Choroid plexus epithelial cell (primary cell): ENCODE results near the gene SYP.

Source experiments
- DNase-seq: peaks from one replicate; pipeline ENCODE4 v3.0.0-alpha.2; 2010; ENCODE audit warnings: low read depth
- H3K4me3 ChIP-seq: 2 replicates; pipeline ENCODE4 v1.5.1; 2011; ENCODE audit warnings: low read depth, mild to moderate bottlenecking, control low read depth, low read length, moderate library complexity
- TF ChIP-seq, protein P1 (sequence below): conservative IDR thresholded peaks from 2 replicates; pipeline ENCODE4 v1.5.1; 2011; ENCODE audit warnings: low read depth, mild to moderate bottlenecking, control low read depth, inconsistent platforms, low read length, moderate library complexity

Gene SYP

DNA sequence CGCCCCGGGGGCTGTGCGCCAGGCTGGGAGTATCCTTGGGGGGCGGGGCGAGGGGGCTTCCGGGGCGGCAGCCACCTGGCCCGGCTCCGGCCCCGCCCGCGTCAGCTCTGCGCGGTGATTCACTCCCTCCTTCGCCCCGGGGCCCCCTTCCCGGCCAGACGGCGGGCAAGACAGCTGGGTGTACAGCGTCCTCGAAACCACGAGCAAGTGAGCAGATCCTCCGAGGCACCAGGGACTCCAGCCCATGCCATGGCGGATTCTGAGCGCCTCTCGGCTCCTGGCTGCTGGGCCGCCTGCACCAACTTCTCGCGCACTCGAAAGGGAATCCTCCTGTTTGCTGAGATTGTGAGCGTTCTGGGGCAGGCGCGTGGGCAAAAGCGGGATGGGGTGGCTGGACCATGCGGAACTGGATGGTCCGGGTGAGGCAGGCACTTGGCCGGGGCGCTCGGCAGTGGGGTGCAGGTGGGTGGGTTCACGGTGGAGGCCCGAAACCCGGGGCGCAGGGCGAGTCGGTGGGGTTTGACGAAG, 28.2 kb downstream of the SYP start, which contains the start of gene PLP2:
PLP2 (plus strand) TSS at position 147 of the 528 bp plus-strand sequence; CDS start at position 250, 103 bp downstream.
- DNase-seq, result peak; percentile 51
- TF ChIP-seq, protein P1, sequence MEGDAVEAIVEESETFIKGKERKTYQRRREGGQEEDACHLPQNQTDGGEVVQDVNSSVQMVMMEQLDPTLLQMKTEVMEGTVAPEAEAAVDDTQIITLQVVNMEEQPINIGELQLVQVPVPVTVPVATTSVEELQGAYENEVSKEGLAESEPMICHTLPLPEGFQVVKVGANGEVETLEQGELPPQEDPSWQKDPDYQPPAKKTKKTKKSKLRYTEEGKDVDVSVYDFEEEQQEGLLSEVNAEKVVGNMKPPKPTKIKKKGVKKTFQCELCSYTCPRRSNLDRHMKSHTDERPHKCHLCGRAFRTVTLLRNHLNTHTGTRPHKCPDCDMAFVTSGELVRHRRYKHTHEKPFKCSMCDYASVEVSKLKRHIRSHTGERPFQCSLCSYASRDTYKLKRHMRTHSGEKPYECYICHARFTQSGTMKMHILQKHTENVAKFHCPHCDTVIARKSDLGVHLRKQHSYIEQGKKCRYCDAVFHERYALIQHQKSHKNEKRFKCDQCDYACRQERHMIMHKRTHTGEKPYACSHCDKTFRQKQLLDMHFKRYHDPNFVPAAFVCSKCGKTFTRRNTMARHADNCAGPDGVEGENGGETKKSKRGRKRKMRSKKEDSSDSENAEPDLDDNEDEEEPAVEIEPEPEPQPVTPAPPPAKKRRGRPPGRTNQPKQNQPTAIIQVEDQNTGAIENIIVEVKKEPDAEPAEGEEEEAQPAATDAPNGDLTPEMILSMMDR, result no peak
- peak within 1 kb of the TSS; percentile 68 for H3K4me3 ChIP-seq

DNA sequence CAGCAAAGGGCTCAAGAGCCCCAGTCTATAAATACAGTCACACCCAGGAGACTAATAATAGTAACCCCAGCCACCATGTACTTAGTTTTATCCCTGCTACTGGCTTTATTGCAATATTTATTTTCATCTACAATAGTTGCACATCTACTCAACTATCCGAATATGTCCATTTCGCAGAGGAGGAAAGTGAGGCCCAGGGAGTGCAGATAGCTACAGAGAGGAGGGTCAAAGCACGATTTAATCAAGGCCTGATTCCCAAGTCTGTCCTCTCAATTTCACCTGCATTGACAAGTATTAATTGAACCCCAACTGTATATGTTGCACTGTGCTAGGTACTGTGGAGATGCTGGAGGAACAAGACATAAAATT, 32.3 kb downstream of the SYP start:
- TF ChIP-seq, protein P1, result no peak
- peak overlapping the region; percentile 48 for H3K4me3 ChIP-seq
- DNase-seq, result no peak

DNA sequence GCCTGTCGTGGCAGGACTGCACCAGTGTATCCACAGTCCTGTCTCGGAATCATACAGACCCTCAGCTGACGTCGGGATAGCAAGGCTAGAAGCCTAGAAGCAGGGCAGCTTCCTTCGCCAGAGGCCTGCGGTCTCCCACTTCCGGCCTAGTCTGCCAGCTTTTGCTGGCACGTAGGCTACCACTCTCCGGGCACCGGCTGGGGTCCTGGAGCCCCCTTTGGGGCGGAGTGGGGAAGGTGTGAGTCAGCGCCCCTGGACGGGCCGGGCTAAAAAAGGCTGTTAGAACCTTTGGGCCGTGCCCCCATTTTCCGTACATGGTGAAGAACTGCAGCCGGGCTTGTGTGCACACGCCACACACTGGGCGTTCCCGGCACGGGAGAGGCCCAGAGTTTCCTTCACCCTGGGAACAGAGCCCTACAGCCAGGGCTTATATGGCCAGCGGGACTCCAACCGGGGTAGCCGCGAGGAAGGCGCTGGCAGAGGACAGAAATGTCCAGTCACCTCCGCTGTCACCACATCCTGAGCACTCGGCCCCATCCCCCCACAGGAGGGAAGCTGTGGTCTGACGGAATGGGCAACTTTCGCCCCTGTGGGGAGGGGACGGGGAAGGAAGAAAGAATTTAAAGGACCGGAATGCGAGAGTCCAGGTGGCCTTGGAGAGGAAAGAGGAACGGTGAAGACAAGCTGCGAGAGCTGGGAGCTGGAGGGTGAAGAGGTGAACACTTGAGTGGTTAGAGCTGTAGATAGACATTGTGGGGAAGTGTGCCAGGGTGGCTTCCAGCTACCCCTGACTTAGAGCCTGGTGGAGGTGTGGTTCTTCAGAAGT, 32.9 kb downstream of the SYP start:
- TF ChIP-seq, protein P1, result no peak
- DNase-seq, result peak; percentile 61
- H3K4me3 ChIP-seq, result peak overlapping the region; percentile 48

DNA sequence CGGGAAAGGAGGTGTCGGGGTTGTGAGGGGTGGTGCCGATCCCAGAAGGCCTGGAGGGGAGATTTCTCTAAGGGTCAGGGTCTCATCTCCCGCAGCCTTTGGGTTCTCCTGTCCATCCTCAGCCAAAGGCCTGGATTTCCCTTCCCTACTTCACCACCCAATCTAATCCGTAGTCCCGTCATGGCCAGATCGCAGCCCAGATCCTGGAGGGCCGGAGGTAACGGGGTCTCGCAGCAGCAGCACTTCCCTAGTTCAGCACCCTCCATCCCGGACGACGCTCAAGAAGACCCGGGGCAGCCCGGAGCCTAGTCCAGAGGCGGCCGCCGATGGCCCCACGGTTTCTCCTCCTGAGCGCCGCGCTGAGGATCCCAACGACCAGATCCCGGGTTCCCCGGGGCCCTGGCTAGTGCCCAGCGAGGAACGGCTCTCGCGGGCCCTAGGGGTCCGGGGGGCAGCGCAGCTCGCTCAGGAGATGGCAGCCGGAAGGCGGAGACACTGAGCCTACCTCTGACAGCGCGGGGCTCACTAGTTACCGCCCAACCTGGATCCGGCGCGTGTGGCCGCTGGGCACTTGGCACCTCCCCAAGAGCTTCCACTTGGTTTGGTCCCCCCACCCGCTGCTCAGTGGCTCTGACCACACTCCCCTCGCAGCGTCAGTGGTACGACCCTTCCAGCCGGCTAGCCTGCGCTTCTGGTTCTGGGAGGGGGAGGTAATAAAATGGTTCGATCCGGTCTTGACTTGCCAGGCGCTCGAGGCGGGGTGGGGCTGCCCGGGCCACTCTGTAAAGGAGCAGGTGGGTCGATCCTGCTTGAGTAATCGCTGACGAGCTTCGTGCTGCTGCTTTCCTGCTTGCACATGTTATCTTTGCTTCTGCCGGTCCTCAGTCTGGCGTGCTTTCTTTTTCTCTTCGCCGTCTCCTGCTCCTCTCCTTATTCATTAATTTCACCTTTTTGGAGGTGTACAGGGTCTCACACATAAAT, 33.8 kb downstream of the SYP start:
- H3K4me3 ChIP-seq, result peak overlapping the region; percentile 48
- peak; percentile 86 for DNase-seq
- TF ChIP-seq, protein P1, result peak; percentile 34

DNA sequence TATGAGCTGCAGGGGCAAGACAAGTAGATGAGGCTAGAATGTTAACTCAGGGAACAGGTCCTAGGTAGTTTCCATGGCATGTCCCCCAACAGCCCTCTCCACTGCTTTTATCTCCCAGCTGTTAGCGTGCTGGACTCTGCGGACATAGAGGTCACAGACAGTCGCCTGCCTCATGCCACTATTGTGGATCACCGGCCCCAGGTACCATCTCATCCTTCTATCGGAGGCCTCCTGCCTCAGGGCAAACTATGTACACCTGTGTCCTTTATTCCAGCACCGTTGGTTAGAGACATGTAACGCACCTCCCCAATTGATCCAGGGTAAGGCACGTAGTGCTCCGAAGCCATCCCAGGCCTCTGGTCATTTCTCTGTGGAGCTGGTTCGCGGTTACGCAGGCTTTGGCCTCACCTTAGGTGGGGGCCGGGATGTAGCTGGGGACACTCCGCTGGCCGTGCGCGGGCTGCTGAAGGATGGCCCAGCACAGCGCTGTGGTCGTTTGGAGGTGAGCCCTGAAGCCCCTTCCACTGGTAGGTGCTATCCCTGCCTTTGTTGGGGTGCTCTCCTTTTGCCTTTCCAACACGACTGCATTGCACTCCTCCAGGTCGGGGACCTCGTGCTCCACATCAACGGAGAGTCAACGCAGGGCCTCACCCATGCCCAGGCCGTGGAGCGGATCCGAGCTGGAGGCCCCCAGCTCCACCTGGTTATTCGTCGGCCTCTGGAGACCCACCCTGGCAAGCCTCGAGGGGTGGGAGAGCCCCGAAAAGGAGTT, 35.2 kb downstream of the SYP start:
- no peak overlapping the region for H3K4me3 ChIP-seq
- no peak for DNase-seq
- TF ChIP-seq, protein P1, result no peak
